LNCaP clone FGC (cell line): ENCODE results near the gene CLOCK.

Source experiments
- DNase-seq: peaks from one replicate; pipeline ENCODE4 v3.0.0-alpha.2; 2011; ENCODE audit warnings: low read depth
- H3K4me3 ChIP-seq: 2 replicates; pipeline ENCODE4 v1.5.1; 2011; ENCODE audit warnings: mild to moderate bottlenecking, low read depth, low read length, control low read depth
- TF ChIP-seq, protein P1 (sequence below): IDR thresholded peaks from 2 replicates; pipeline ENCODE4 v1.5.1; 2012; ENCODE audit warnings: mild to moderate bottlenecking; ENCODE audit not compliant: control insufficient read depth, insufficient read depth; ENCODE audit errors: extremely low read depth

CLOCK gene

DNA sequence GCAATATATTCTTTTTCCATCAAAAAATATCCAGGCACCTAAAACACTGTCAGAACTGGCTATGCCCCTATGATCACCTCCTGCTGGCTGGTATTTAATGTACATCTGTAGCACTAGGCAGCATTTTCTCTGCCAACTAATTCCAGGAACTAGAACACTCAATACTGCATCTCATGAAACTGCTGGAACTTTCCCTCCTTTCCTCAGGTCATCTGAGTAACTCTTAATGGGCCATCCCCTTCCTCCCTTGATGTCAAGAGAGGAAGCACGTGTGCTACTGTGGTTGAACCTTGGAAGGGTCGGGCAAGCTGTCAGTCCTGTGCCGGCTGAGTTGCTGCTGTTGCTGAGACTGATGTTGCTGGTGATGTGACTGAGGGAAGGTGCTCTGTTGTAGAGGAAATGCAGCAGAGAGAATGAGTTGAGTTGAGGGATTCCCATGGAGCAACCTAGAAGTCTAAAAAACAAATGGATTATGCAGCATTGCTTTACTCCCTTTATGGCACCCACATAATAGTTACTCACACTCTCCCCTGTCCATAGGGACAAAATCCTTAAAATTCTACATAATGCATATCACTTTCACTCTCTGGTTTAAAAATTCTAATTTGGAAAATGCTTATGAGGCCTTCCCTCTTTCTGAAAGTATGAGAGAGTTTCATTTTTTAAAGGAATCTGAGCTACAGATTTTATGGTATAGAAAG lies 111.4 kb downstream of the CLOCK start:
- TF ChIP-seq, protein P1, sequence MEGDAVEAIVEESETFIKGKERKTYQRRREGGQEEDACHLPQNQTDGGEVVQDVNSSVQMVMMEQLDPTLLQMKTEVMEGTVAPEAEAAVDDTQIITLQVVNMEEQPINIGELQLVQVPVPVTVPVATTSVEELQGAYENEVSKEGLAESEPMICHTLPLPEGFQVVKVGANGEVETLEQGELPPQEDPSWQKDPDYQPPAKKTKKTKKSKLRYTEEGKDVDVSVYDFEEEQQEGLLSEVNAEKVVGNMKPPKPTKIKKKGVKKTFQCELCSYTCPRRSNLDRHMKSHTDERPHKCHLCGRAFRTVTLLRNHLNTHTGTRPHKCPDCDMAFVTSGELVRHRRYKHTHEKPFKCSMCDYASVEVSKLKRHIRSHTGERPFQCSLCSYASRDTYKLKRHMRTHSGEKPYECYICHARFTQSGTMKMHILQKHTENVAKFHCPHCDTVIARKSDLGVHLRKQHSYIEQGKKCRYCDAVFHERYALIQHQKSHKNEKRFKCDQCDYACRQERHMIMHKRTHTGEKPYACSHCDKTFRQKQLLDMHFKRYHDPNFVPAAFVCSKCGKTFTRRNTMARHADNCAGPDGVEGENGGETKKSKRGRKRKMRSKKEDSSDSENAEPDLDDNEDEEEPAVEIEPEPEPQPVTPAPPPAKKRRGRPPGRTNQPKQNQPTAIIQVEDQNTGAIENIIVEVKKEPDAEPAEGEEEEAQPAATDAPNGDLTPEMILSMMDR: no peak
- DNase-seq: no peak
- H3K4me3 ChIP-seq: no peak overlapping the region

DNA sequence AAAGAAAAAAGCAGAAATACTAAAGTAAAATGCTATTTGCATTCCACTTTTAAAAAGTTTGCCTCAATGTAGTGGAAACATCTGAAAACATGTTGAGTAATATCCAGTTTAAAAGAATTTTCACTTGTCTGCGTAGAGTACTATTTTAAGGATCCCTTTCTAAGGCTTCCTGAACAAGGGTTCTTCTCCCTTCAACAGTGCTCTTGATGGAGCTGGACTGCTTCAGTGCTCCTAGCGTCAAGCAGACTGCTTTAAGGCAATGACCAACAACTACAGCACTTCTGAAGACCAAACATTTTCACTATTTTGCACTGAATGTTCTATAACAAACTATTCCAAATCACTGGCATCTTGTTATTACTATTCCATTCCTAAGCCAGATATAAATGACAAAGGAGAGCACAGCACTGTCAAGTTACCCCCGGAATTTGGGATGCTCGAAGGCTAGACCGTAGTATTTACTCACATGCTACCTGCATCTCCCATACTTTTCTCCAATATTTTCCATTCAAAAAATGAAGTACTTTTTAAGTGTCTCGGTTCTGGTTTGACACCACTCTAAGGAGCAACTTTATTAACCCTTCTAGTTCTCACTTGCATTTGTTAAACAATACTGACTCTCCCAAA lies 114.9 kb downstream of the CLOCK start:
- H3K4me3 ChIP-seq: no peak overlapping the region
- no peak for DNase-seq
- TF ChIP-seq, protein P1: no peak

DNA sequence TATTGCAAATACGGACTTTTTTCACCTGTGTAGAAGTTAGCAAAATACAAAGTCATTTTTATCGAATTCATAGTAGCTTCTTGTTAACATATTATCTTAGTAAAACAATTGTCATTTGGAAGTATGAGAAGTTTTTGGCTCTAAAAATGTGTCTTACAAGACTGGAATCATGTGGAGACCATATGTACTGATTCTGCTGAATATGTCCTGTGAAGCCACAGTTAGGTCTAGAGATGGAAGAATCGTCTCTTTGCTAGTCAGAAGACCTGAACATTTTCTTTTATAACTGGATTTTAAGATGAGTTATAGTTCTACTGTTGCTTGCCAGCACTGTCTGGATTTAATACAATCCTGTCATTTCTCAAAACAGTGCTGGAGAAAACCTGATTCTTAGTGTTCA lies 121.9 kb downstream of the CLOCK start:
- TF ChIP-seq, protein P1: no peak
- H3K4me3 ChIP-seq: no peak overlapping the region
- no peak for DNase-seq

DNA sequence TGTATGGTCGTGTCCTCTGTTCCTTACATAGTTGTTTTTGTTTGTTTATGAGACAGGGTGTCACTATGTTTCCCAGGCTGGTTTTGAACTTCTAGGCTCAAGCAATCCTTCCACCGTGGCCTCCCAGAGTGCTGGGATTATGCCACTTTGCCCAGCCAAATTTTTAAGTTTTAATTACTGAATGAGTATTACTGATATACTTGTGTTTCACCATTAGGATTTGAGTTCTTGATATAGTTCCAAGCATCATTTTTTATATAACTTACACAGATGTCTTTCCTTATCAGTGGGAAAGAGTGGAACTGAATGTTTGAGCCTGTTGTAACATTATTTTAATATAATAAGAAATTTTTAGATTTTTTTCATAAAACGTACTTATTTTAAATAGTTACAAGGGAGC lies 130.5 kb downstream of the CLOCK start:
- no peak for DNase-seq
- TF ChIP-seq, protein P1: no peak
- no peak overlapping the region for H3K4me3 ChIP-seq

DNA sequence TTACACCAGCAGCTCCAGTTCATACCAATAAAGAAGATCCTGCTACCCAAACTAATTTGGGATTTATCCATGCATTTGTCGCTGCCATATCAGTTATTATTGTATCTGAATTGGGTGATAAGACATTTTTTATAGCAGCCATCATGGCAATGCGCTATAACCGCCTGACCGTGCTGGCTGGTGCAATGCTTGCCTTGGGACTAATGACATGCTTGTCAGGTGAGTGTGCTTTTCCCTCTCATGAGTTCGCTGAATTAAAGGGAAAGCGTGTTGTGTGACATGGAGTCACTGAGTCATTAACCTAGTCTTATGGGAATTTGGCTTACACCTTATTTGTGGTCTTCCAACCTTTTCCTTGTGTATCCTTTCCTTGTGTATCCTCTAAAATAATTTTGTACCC lies 135.1 kb downstream of the CLOCK start:
- TF ChIP-seq, protein P1: no peak
- H3K4me3 ChIP-seq: no peak overlapping the region
- DNase-seq: no peak

DNA sequence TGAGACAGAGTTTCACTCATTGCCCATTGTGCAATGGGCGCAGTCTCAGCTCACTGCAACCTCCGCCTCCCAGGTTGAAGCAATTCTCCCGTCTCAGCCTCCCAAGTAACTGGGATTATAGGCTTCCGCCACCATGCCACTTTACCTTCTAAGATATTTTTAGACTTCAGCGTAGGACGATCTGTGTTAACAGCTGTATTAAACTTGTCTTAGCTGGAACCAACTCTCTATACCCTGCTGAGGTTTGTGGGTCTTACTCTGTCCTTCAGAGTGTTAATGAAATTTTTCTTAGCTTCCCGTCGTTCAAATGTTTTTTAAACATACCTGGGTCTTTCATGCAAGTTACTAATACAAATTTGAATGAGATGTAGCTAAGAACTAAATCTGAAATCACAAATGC lies 136.3 kb downstream of the CLOCK start:
- no peak overlapping the region for H3K4me3 ChIP-seq
- DNase-seq: no peak
- TF ChIP-seq, protein P1: no peak
